ENCODE results near the gene PDLIM1. TPM values are rescaled to one million over a fixed set of nuclear protein-coding genes. Genes with fewer than 3 reads are reported as not detected.

The PDLIM1 gene
- total and polyA plus RNA-seq, 2 of the 13 experiments (the other 11 are each of a cell fraction or from before 2014, with no cell fraction given): 119 to 123 TPM

GRCh38 chr10:95335933-95336699 is 45.3 kb upstream of the PDLIM1 start (continued):
- TF ChIP-seq ZFAT (CRISPR knock-in tag; conservative IDR thresholded peaks at IDR 0.05): no peak
- TF ChIP-seq ZBTB43 (CRISPR knock-in tag; conservative IDR thresholded peaks at IDR 0.05): no peak
- no peak for TF ChIP-seq ZNF614 (CRISPR knock-in tag; IDR thresholded peaks at IDR 0.05; ENCODE audit: borderline replicate concordance)
- no peak for TF ChIP-seq CSRNP2 (CRISPR knock-in tag; conservative IDR thresholded peaks at IDR 0.05; ENCODE audit: low read depth)
- TF ChIP-seq ZNF362 (CRISPR knock-in tag; IDR thresholded peaks at IDR 0.05; ENCODE audit: borderline replicate concordance): no peak
- no peak for TF ChIP-seq ZNF773 (CRISPR knock-in tag; IDR thresholded peaks at IDR 0.05; ENCODE audit: borderline replicate concordance)
- no peak for TF ChIP-seq ZNF275 (CRISPR knock-in tag; IDR thresholded peaks at IDR 0.05; ENCODE audit: borderline replicate concordance)
- TF ChIP-seq ZNF263 (CRISPR knock-in tag; IDR thresholded peaks at IDR 0.05): peak; percentile 85
- no peak for TF ChIP-seq HES4 (CRISPR knock-in tag; IDR thresholded peaks at IDR 0.05; ENCODE audit: borderline replicate concordance)
- no peak for TF ChIP-seq ZNF501 (CRISPR knock-in tag; IDR thresholded peaks at IDR 0.05)
- TF ChIP-seq SIX4 (CRISPR knock-in tag; IDR thresholded peaks at IDR 0.05): no peak
- peak; percentile 72; the same call in 1 of the 2 replicates for TF ChIP-seq CREM (IDR thresholded peaks at IDR 0.05)
- no peak for TF ChIP-seq CREM (CRISPR knock-in tag; IDR thresholded peaks at IDR 0.05)
- no peak for TF ChIP-seq ZNF138 (CRISPR knock-in tag; IDR thresholded peaks at IDR 0.05; ENCODE audit: low read depth)
- TF ChIP-seq KLF9 (CRISPR knock-in tag; IDR thresholded peaks at IDR 0.05; ENCODE audit: low read depth): no peak
- TF ChIP-seq MAFK (conservative IDR thresholded peaks at IDR 0.05 in 1 of 2, IDR thresholded peaks at IDR 0.05 in 1 of 2; ENCODE audit: low read length in 2 of 2): no peak
- TF ChIP-seq U2AF1 (optimal IDR thresholded peaks at IDR 0.05; ENCODE audit: low read depth, low read length): no peak
- no peak for TF ChIP-seq GABPB1 (CRISPR knock-in tag; IDR thresholded peaks at IDR 0.05)
- no peak for TF ChIP-seq ZNF572 (CRISPR knock-in tag; IDR thresholded peaks at IDR 0.05)
- TF ChIP-seq ZNF136 (CRISPR knock-in tag; IDR thresholded peaks at IDR 0.05; ENCODE audit: low read depth): no peak
- no peak for TF ChIP-seq PTBP1 (IDR thresholded peaks at IDR 0.05; ENCODE audit: low read depth, low read length, poor library complexity, severe bottlenecking)
- no peak for TF ChIP-seq NFRKB (IDR thresholded peaks at IDR 0.05)
- TF ChIP-seq CEBPG (CRISPR knock-in tag; IDR thresholded peaks at IDR 0.05): peak; percentile 29; the same call in 1 of the 2 replicates
- no peak for TF ChIP-seq SOX6 (IDR thresholded peaks at IDR 0.05)
- peak; percentile 94 for TF ChIP-seq SOX6 (CRISPR knock-in tag; IDR thresholded peaks at IDR 0.05)
- TF ChIP-seq E2F1 (CRISPR knock-in tag; IDR thresholded peaks at IDR 0.05): no peak
